M059J (cell line): ENCODE results near the gene ZBTB17. TPM values are rescaled to one million over a fixed set of nuclear protein-coding genes. Genes with fewer than 3 reads are reported as not detected.
"Not testable (repeated sequence)": the region's sequence is repeated elsewhere in the genome, so short reads cannot be mapped to it uniquely, and the experiment has no call there.

Source experiments
- DNase-seq: peaks from one replicate; pipeline ENCODE4 v3.0.0-alpha.2; 2012; ENCODE audit warnings: low read depth
- total RNA-seq: library from RNA; depleted of rRNA; stranded (reverse); fragments of >200 nt; shearing (Covaris generic); gene quantifications from 2 replicates; pipeline ENCODE4 v1.2.3, GENCODE V29; 2014

Gene ZBTB17
- total RNA-seq, 1 experiment from 2014 or later, result 37.6 TPM

DNA sequence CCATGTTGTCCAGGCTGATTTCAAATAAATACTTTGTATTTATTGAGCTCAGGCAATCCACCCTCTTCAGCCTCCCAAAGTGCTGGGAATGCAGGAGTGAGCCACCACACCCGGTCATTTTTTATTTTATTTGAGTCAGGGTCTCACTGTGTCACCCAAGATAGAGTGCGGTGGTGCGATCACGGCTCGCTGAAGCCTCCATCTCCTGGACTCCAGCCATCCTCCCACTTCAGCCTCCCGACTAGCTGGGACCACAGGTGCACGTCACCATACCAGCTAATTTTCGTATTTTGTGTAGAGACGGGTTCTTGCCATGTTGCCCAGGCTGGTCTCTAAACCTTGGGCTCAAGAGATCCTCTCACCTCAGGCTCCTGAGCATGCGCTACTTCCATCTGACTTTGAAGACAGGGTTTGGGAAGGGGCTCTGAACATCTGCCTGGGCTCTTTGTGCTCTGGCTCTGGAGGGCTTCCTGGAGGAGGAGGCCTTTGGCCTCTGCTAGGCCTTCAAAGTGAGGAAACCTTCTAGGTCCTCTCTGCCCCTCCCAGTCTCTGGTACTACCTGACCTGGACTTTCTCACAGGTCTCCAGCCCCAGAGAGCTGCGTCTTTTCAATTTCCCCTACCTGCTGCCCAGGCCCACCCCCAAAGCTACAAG is 36.2 kb upstream of the ZBTB17 start:
- DNase-seq, result no peak

DNA sequence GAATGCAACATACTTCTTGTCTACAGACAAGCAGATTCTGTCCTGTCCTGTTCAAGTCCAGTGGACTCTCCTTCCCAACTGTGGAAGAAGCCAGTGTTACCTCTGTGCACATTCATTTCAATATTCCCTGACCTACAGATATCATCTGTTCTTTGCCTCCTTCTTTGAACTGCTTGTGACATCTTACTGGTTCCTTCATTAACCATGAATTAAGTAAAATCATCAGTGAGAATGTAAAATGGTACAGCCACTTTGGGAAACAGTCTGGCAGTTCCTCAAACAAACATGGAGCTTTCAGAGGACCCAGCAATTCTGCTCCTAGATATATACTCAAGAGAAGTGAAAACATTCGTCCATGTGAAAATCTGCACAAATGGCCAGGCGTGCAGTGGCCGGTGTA is 34.9 kb upstream of the ZBTB17 start:
- no peak for DNase-seq

DNA sequence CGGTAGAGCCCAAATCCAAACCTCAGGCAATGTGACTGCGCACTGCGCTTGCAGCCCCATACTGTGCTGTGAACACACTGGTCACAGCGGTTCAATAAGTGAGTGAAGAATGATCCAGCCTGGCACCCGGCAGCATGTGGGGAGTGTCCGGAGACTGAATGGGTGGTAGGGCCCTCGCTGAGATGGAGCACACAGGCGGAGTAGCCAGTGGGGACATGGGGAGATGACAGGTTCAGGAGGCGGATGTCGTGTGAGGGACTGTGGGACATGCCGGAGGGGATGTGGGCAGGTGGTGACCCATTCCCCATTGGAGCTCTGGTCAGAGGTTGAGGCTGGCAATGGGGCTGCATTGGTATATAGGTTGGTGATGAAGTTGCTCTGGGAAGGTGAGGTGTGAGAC is 33.8 kb upstream of the ZBTB17 start:
- no peak for DNase-seq

DNA sequence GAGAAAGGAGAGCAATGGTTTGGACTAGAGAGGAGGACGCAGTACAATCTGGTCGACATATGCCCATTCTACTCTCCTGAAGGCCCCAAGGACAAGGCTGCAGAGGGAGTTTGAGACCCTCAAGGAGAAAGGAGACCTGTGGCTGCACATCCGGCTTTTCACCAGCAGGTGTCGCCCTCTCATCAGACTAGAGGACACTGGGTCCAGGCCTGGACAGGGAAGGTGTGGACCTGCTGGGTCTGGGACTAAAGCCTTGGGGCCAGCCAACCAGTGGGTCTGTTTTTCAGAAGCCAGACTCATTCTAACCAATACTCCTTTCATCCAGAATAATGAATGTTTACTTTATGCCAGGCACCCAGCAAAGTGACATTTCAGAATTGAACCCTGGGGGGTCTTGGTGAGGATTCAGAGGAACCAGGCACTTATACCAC is 33.1 kb upstream of the ZBTB17 start:
- DNase-seq, result peak; percentile 77

DNA sequence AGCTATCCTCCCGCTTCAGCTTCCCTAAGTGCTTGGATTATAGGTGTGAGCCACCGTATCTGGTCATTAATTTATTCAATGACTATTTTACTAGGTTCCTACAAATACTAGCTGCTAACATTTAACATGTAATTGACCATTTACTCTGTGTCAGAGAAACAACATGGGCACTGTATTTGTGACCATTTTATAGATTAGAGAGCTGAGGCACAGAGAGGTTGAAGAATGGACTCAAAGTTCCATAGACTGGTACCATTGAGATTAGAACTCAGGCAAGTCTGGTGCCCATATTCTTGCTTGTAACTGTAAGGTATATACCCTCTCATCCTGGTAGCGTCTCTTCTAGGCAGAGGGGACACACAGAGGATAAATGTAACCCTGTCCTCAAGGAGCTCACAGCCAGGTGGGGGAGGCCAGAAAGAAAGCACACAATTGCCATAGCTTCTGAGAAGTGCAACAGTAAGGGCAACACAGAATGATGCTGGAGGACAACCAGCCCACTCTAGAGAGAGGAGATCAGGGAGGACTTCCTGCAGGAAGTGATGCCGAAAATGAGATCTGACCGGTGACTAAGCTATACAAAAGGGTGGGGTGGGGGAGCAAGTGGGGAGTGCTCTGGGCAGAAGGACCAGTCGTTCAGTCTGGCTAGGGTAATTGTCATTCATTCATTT is 31.9 kb upstream of the ZBTB17 start:
- no peak for DNase-seq

DNA sequence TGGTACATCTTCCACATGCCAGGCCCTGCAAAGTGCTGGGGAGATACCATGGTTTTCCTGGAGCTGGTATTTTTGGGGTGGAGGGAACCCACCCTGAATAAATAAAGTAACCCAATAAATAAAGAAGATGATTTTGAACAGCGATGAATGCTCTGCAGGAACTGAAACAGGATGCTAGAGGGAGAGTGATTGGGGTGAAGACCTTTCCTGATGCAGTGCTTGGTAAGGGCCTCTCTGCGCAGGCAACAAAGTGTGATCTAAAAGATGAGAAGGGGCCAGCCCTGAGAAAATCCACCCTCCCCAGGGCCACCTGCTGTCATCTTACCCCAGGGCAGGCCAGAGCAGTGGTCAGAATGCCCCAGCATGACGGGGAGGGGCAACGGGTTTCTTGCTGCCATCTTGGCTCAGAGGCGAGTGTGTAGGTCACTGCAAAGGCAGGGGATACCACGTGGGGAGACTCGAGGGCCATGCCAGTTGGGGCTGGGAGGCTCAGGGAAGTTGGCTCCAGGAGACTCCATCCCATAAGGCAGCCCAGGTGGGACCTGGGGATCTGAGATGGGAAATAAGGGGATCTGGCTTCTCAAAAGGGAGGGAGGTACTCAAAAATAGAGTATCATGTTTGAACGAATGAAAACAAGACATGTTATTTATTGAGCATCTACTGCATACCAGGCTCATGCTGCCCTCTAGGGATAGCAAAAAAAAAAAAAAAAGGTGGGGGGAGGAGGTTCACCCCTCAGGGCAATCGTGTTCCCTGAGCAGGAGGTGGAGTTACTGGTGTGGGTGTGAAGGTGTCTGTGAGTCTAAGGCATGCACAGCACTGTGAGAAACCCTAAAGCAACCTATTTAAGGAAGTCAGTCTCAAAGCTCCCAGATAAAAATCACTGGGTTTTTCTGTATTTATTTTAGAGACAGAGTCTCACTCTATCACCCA is 30.9 kb upstream of the ZBTB17 start:
- DNase-seq, result peak; percentile 76

DNA sequence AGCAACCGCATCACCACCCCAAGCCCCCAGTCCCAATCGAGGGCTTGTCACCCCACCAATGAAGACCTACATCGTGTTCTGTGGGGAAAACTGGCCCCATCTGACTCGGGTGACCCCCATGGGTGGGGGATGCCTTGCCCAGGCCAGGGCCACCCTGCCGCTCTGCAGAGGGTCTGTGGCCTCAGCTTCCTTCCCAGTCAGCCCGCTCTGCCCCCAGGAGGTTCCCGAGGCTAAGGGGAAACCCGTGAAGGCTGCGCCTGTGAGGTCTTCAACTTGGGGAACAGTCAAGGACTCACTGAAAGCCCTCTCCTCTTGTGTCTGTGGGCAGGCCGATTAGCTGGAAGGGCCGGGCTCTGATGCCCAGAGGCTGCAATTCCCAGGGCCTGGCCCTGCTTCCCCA is 30.1 kb upstream of the ZBTB17 start:
- DNase-seq, result no peak

DNA sequence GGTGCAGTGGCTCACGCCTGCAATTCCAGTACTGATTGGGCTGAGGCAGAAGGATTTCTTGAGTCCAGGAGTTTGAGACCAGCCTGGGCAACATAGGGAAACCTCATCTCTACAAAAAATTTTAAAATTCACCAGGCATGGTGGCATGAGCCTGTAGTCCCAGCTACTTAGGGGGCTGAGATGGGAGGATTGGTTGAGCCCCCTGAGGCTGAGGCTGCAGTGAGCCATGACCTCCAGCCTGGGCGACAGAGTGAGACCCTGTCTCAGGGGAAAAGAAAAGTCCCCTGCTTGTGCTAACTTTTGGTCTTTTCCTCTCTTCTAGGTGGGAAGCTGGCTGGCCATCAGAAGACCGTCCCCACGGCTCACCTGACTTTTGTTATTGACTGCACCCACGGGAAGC is 29.7 kb upstream of the ZBTB17 start:
- no peak for DNase-seq

DNA sequence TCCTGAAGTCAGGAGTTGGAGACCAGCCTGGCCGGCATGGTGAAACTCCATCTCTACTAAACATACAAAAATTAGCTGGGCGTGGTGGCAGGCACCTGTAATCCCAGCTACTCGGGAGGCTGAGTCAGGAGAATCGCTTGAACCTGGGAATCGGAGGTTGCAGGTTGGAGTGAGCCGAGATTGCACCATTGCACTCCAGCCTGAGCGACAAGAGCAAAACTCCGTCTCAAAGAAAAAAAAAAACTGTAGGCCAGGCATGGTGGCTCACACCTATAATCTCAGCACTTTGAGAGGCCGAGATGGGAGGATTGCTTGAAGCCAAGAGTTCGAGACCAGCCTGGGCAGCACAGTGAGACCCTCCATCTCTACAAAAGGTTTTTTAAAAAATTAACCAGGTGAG is 25.4 kb upstream of the ZBTB17 start:
- DNase-seq, result not testable (repeated sequence)

DNA sequence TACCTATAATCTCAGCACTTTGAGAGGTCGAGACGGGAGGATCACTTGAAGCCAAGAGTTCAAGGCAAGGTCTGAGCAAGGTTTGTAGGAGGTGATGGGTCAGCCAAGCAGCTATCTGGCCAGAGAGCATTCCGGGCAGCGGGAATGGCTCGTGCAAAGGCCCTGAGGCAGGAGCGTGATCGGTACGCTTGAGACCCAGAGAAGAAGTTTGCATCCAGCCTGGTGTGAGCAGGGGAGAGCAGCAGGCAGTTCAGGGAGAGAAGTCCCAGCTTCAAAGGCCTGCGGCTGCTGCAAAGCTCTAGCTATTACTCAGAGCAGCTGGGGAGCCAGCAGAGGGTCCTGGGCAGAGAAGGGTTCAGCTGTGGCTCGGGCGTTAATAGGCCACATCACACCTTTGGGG is 23.0 kb upstream of the ZBTB17 start:
- no peak for DNase-seq

DNA sequence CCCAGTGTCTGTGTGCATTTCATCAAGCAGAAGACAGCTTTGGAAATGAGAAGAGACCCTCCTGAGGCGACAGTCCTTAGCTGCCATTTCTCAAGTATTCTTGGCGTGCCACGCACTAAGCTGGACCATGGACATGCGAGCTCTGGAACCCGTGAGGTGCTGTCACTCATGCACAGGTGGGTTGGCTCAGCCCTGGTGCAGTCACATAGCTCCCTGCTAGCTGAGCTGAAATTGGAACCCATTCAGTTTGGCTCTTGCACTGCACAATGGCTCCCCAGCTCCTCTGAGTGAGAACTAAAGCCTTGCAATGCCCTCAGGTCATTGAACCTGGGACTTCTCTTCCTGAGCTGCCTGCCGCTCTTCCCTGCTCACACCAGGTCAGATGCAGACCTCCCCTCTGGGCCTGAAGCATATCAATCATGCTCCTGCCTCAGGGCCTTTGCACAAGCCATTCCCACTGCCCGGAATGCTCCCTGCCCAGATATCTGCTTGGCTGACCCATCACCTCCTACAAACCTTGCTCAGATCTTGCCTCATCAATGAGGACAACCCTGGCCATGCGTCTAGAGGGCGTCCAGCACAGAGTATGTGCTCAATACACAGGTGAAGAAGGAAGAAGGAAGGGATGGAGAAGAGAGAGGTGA is 21.9 kb upstream of the ZBTB17 start:
- DNase-seq, result no peak

DNA sequence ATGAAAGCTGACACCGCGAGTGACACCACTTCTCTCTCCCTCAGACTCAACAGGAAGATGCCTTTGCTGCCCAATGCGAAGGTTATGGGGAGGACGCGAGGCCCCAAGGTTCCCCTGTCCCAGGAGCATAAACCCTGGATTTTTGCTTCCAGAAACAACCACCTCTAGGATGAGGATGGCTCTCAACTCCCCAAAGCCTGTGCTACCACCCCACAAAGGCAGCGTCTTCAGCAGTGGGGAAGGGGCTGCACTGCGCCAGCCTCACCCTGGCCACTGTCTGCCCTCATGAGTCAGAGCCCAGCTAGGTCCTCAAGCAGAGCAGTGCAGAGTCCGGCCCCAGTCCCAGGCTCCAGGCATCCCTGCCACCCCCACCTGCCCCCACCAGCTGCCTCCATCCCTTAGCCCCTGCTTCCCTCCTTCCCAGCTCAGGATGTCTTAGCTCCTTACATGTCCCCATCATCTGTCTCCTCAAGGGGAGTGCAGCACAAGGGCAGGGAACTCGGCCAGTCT is 21.2 kb upstream of the ZBTB17 start:
- DNase-seq, result no peak

DNA sequence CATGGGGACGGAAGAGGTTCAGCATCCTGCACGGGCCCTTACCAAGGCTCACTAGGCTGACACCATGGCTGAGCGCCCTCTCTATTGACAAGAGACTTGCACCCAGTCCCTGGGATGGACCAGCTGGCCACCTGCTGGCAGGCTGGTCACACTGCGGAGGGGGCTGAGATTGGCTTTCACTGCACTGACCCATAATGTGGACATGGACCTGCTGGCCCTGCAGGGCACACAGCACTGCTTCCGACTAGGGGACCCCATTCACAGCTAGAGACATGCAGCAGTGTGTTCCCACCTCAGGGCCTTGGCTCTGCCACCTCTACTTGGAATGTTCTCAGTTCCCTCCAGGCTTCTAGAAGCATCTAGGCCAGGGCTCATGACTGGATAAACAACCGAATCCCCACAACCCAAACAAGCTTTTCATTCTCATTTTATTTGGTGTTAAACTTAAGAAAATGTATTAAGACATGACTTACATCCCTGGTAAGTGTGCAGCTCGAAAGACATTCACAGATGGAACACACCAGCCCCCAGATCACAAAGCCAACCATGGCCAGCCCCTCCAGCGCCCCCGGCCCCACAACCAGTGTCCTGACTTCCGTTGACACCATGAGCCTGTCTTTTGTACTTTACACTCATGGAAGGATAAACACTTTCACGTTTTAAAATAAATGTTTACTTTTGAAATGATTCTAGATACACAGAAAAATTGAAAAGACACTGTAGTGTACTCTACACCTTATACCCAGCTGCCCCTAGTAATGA is 18.9 kb upstream of the ZBTB17 start:
- DNase-seq, result peak; percentile 63

DNA sequence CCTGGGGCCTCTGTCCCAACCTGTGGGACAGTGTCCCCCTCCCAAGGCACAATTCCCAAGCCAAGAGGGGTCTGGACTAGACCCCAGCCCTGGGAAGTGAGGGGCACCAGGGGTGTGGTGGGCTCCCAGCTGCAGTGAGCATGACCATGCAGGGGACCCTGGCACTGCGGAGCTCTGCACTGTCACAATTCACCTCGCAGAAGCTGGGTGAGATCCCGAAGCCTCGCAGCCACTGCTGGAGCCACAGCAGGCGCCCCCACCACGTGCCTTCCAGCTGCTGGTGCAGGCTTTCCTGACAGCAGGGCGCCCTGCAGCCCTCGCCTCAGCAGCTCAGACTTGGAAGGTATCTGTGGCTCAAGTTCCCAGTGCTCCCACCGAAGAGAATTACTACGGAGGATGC is 18.2 kb upstream of the ZBTB17 start:
- DNase-seq, result no peak

DNA sequence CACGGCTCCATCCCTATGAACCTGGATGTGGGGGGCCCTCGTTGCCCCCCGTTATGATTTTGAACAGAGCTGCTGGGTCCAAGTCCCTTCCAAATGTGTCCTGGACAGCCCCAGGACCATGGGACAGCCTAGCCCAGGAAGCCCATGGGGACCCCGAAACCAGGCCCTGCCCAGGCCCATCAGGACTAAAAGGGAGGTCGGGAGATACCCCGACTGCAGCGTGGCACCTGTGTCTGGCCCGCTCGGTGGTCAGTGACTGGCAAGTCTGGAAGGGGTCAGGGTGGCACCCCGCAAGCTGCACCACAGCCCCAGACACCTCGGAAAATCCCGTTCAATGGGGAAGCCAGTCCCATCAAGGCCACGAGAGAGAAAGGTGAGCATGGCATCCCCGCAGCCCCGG is 17.8 kb upstream of the ZBTB17 start:
- no peak for DNase-seq

DNA sequence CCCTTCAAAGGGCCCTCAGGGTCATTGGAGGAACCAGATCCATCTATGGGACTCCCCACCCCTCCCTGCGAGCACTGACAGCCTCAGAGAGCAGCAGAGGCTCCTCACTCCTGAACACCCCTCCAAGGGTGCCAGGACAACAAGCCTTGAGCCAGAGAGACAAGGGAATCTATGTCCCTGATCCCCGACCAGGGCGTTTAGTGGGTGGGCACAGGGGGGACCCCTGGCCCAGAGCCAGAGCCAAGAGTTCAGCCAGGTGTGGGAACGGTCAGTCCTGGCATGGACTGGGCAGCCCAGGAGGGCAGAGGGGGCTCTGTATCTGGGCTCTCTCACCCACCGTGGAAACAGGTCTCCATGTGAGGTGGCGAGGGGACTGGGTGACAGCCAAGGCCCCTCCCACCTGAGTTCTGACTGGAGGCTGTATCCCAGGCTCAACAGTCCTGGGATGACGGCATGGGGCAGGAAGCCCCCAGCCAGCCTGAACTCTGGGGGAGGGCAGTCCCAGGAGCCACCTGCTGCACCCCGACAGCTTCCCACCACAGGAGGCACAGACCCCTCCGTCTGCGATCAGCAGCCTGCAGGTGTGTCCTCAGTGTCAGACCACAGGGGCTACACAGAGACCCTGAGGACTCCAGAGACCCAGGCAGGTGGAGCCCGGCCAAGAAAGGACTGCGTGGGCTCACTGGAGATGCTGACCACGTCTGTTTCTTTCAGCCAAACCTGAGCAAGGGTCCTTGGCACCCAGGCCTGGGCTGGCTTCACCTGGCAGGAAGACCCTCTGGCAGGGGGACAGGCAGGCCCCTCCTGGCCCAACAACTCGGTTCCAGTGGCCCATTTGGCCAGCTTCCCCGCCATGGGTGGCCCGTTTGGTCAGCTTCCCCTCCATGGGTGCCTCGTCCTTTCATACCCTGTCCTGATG is 16.9 kb upstream of the ZBTB17 start:
- DNase-seq, result no peak

DNA sequence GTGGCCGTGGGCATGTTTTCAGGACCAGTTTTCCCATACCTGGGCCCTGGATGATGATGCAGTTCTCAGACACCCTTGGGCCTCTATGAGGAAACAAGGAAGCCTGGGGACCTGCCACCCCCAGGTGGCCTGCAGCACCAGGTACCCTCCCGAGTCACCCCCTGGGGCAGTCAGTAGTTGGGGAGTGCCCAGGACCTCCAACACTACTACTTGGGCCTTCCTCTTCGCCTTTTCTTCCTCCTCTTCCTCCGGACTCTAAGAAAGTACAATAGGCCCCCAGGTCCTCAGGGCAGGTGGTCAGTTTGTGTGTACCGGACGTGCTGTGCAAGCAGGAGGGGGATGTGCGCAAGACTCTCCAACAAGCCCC is 16.3 kb upstream of the ZBTB17 start:
- DNase-seq, result no peak

DNA sequence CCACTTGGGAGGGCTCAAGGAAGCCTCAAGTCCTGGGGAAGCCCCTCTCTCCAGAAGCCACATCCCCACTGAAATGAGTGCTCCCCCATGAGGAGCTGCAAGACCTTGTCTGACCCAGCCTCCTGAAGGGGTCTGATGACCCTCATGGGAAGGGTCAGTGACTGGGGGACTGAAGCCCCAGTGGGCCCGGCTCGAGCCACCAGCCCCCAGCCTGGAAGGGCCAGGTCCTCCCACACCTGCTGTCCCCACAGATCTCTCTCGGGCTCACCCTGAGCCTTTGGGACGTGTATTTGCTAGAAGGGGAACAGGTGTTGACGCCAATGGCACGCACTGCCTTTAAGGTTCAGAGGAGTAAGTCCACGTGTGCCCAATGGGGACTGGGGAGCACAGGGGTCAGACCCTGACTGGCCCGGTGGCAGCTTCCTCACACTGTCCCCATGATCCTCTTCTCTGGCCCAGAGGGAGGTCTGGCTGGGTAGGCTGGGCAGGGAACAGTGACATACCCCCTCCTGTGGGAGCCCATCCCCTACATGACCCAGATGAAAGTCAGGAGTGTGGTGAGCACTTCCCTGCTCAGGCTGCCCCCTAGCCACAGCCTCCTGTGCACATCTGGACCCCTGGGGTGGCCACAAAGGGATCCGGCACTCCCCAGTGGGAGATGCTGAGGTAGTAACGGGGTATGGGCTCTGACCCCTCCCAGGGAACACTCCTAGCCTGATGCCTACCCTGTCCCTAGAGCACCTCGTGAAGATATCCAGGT is 15.7 kb upstream of the ZBTB17 start:
- no peak for DNase-seq

DNA sequence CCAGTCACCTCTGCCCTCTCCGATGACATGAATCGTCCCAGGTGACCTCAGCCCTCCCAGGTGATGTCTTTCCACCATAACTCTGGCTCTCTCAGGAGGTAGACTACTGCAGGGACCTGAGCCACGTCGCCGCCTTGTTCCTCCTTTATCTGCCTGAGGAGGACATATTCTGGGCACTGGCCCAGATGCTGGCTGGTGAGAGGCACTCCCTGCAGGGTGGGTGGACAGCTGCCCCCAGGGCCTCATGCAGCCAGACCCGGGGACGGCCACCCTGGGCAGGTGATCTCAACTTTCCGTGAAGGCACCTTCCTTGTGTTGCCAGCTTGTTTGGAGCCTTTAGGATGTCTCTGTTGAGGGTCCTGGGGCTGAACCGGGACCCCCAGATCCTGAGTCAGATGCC is 13.9 kb upstream of the ZBTB17 start:
- no peak for DNase-seq
